LNCAP (cell line): Measurements from ENCODE around the gene EIF3L.

Source experiments
- CTCF ChIP-seq: fragments of 450-650 bp; IDR thresholded peaks from 2 replicates; pipeline ENCODE4 v1.5.1; 2017; ENCODE audit warnings: mild to moderate bottlenecking

The EIF3L gene

DNA sequence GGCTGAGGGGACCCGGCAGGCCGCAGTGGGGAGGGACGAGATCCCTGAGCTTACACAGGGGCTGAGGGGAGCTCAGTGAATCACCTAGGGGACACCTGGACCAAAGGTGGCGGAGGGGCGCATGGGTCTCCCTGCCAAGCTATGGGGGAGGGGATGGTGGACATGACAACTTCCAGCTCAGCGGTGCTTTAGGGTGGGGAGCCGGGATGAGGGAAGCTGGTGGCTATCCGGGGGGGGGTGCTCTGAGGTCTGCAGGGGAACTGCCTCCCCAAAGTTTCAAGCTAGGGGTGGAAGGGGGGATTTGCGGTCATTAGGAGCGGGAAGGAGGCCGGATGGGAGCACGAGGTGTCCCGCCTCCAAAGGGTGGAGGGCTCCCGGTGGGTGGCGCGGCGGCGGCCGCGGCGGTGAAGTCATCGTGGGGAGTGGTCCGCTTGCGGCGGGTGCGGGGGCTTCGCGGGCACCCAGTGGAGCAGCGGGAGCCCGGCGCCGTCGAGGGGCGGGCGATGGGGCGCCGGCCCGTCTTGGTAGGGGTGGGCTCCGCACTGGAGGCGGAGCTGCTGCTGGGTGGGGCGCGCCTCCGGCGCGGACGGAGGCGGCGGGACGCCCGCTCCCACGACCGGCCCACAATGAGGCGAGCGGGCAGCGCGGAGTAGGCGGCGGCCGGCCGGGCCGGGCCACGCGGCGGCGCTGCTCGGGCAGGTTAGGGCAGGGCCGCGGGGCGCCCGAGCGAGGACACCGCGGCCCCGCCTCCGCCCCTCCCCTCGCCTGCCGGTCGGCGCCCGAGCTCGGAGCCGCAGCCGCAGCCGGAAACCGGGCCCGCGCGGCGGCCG is 56.5 kb downstream of the EIF3L start, which contains the start of gene MICALL1:
TSS of gene MICALL1 (plus strand) at position 764 of the 830 bp plus-strand sequence. CDS start 126 bp downstream, outside the sequence.
- TF ChIP-seq CTCF = peak; percentile 55

- TF ChIP-seq CTCF = no peak
These were observed 57.3 kb downstream of the EIF3L start for GRCh38 chr22:37906364-37907008.

DNA sequence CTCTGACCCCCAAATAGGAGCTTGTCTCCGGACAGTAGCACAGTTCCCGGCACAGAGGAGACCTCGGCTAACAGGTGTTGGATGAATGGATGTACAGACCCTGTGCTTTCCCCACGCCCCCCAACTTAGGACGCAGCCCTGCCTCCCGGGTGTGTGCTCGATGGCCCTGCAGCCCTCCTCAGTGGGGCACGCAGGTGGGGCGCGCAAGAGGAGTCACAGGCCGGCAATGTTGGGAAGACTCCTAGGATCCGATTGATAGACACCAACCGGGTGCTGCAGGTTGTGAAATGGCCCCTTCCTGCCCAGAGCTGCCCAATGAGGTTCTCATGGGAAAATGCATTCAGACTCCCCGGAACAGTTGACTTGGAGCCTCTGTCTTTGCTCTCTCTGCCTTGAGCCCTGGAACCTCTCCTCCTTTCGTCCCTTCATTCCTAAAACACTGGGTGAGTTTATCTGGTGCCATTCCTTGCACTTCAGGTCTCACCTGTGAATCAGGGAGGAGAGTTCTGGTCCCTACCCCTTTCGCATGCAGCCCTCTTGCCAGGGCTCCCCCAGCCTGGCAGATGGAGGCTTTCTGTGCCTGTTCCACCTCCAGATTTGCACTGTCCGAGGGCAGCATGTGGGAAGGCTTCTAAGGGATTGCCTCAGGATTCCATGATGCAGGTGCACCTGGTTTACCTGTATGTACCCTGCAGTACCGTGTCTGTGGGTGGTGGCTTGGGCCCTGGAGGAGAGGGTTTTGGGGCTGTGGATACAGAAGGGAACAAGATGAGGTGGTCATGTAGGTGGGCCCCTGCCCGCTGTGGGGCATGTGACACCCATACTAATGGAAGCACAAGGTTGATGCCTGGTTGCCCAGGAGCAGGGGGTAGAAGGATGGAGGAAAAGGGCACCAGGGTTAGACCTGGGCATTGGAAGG is 58.1 kb downstream of the EIF3L start:
- TF ChIP-seq CTCF = no peak

DNA sequence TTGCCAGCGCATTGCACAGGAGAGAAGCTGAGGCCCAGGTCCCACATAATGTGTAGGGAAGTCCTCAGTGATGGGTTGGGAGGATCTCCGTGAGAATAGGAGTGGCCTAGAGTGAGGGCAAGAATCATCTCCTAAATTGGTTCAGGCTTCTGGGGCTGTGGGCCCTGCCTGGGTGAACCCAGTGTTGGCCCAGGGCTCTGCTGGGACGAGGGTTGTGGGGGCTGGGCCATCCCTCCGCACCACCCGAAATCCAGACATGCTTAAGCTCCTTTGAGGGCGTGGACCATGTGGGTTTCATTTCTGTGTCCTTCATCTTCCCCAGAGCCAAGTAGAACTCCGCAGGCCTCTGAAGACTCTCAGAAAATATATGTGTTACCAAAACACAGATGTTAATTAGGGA is 60.5 kb downstream of the EIF3L start:
- no peak for TF ChIP-seq CTCF

DNA sequence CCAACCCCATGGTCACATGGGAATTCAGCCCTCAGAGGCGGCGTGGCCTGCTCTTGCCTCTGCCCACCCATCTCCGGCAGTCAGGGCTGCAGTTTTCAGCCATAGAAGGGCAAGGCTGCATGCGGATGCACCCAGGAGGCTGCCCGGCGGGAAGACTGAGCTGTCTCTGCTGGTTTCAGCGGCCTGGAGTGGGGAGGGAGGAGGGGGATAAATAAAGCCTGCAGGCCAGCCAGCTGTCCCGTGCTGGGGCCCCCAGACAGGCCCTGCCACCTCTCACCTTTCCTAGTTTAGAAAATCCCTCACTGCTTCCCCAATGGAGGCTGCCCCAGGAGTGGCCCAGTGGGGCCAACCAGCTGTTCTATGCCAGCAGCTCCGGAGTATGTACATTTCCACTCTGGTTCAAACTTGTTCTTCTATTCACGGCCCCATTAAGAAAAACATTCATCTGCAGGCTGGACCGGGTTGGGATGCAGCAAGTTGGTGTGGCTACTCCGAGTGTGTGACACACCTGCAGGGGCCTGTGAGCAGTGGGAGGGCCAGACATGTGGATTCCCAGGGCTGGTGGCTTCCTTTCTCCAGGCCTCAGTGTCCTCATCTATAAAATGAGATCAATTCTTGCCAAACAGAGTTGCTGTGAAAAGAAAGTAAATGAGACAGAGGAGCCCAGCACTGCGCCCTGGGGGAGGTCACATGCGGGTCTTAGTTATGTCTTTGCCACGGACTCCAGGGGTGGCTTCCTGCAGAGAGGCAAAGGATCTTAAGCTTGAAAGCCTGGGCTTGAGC is 61.9 kb downstream of the EIF3L start:
- no peak for TF ChIP-seq CTCF

GRCh38 chr22:37911697-37912096 is 62.5 kb downstream of the EIF3L start:
- TF ChIP-seq CTCF = no peak
